Measurements from ENCODE around the gene RNASE9.

The RNASE9 gene

GRCh38 chr14:20557212-20557542, 3.7 kb downstream of the RNASE9 start:
- TF ChIP-seq POLR2A (IDR thresholded peaks at IDR 0.05; ENCODE audit: low read depth, low read length) (no peak), POU2F2 (IDR thresholded peaks at IDR 0.05; ENCODE audit: low read depth, low read length) (no peak), SPI1 (IDR thresholded peaks at IDR 0.05; ENCODE audit: low read depth, low read length) (no peak), TAF1 (IDR thresholded peaks at IDR 0.05; ENCODE audit: low read depth, low read length) (no peak), PAX5 (IDR thresholded peaks at IDR 0.05; ENCODE audit: insufficient read depth, low read length, severe bottlenecking) (no peak), POLR2AphosphoS5 (IDR thresholded peaks at IDR 0.05; ENCODE audit: low read depth, low read length) (no peak)
- DNase-seq (ENCODE audit: insufficient read length, low spot score) (no peak), FAIRE-seq (no peak)

GRCh38 chr14:20556500-20557211, 4.2 kb downstream of the RNASE9 start:
- DNase-seq (ENCODE audit: insufficient read length, low spot score) (no peak), FAIRE-seq (no peak)
- TF ChIP-seq TAF1 (IDR thresholded peaks at IDR 0.05; ENCODE audit: low read depth, low read length) (no peak), PAX5 (IDR thresholded peaks at IDR 0.05; ENCODE audit: insufficient read depth, low read length, severe bottlenecking) (no peak), POLR2AphosphoS5 (IDR thresholded peaks at IDR 0.05; ENCODE audit: low read depth, low read length) (no peak), POLR2A (IDR thresholded peaks at IDR 0.05; ENCODE audit: low read depth, low read length) (no peak), POU2F2 (IDR thresholded peaks at IDR 0.05; ENCODE audit: low read depth, low read length) (no peak), SPI1 (IDR thresholded peaks at IDR 0.05; ENCODE audit: low read depth, low read length) (no peak)

- DNase-seq (ENCODE audit: insufficient read length, low spot score), result no peak
- no peak for TF ChIP-seq TAF1 (IDR thresholded peaks at IDR 0.05; ENCODE audit: low read depth, low read length)
- TF ChIP-seq POLR2A (IDR thresholded peaks at IDR 0.05; ENCODE audit: low read depth, low read length), result no peak
- no peak for TF ChIP-seq POLR2AphosphoS5 (IDR thresholded peaks at IDR 0.05; ENCODE audit: low read depth, low read length)
- no peak for TF ChIP-seq POU2F2 (IDR thresholded peaks at IDR 0.05; ENCODE audit: low read depth, low read length)
- no peak for TF ChIP-seq PAX5 (IDR thresholded peaks at IDR 0.05; ENCODE audit: insufficient read depth, low read length, severe bottlenecking)
- no peak for TF ChIP-seq SPI1 (IDR thresholded peaks at IDR 0.05; ENCODE audit: low read depth, low read length)
- no peak for FAIRE-seq
Observed at GRCh38 chr14:20555845-20556244, 5.0 kb downstream of the RNASE9 start.

- no peak for FAIRE-seq
- no peak for TF ChIP-seq POLR2AphosphoS5 (IDR thresholded peaks at IDR 0.05; ENCODE audit: low read depth, low read length)
- no peak for TF ChIP-seq POLR2A (IDR thresholded peaks at IDR 0.05; ENCODE audit: low read depth, low read length)
- no peak for TF ChIP-seq POU2F2 (IDR thresholded peaks at IDR 0.05; ENCODE audit: low read depth, low read length)
- TF ChIP-seq TAF1 (IDR thresholded peaks at IDR 0.05; ENCODE audit: low read depth, low read length), result no peak
- no peak for TF ChIP-seq SPI1 (IDR thresholded peaks at IDR 0.05; ENCODE audit: low read depth, low read length)
- TF ChIP-seq PAX5 (IDR thresholded peaks at IDR 0.05; ENCODE audit: insufficient read depth, low read length, severe bottlenecking), result no peak
- DNase-seq (ENCODE audit: insufficient read length, low spot score), result no peak
Observed at GRCh38 chr14:20553024-20553423, 7.8 kb downstream of the RNASE9 start.

GRCh38 chr14:20551606-20552005, 9.2 kb downstream of the RNASE9 start:
- DNase-seq (ENCODE audit: insufficient read length, low spot score) (no peak), FAIRE-seq (no peak)
- TF ChIP-seq TAF1 (IDR thresholded peaks at IDR 0.05; ENCODE audit: low read depth, low read length) (no peak), POLR2AphosphoS5 (IDR thresholded peaks at IDR 0.05; ENCODE audit: low read depth, low read length) (no peak), SPI1 (IDR thresholded peaks at IDR 0.05; ENCODE audit: low read depth, low read length) (no peak), PAX5 (IDR thresholded peaks at IDR 0.05; ENCODE audit: insufficient read depth, low read length, severe bottlenecking) (no peak), POLR2A (IDR thresholded peaks at IDR 0.05; ENCODE audit: low read depth, low read length) (no peak), POU2F2 (IDR thresholded peaks at IDR 0.05; ENCODE audit: low read depth, low read length) (no peak)

- no peak for TF ChIP-seq POLR2AphosphoS5 (IDR thresholded peaks at IDR 0.05; ENCODE audit: low read depth, low read length)
- no peak for TF ChIP-seq SPI1 (IDR thresholded peaks at IDR 0.05; ENCODE audit: low read depth, low read length)
- no peak for TF ChIP-seq POU2F2 (IDR thresholded peaks at IDR 0.05; ENCODE audit: low read depth, low read length)
- TF ChIP-seq TAF1 (IDR thresholded peaks at IDR 0.05; ENCODE audit: low read depth, low read length), result no peak
- TF ChIP-seq POLR2A (IDR thresholded peaks at IDR 0.05; ENCODE audit: low read depth, low read length), result no peak
- no peak for TF ChIP-seq PAX5 (IDR thresholded peaks at IDR 0.05; ENCODE audit: insufficient read depth, low read length, severe bottlenecking)
- no peak for FAIRE-seq
- DNase-seq (ENCODE audit: insufficient read length, low spot score), result no peak
Observed at GRCh38 chr14:20550926-20551325, 9.9 kb downstream of the RNASE9 start.

- no peak for TF ChIP-seq POU2F2 (IDR thresholded peaks at IDR 0.05; ENCODE audit: low read depth, low read length)
- no peak for TF ChIP-seq POLR2A (IDR thresholded peaks at IDR 0.05; ENCODE audit: low read depth, low read length)
- no peak for TF ChIP-seq TAF1 (IDR thresholded peaks at IDR 0.05; ENCODE audit: low read depth, low read length)
- no peak for TF ChIP-seq SPI1 (IDR thresholded peaks at IDR 0.05; ENCODE audit: low read depth, low read length)
- no peak for TF ChIP-seq POLR2AphosphoS5 (IDR thresholded peaks at IDR 0.05; ENCODE audit: low read depth, low read length)
- no peak for TF ChIP-seq PAX5 (IDR thresholded peaks at IDR 0.05; ENCODE audit: insufficient read depth, low read length, severe bottlenecking)
- DNase-seq (ENCODE audit: insufficient read length, low spot score) (no peak), FAIRE-seq (no peak)
Observed at GRCh38 chr14:20548414-20549158, 12.3 kb downstream of the RNASE9 start.

- DNase-seq (ENCODE audit: insufficient read length, low spot score) (no peak), FAIRE-seq (no peak)
- TF ChIP-seq PAX5 (IDR thresholded peaks at IDR 0.05; ENCODE audit: insufficient read depth, low read length, severe bottlenecking) (no peak), TAF1 (IDR thresholded peaks at IDR 0.05; ENCODE audit: low read depth, low read length) (no peak), POLR2AphosphoS5 (IDR thresholded peaks at IDR 0.05; ENCODE audit: low read depth, low read length) (no peak), POLR2A (IDR thresholded peaks at IDR 0.05; ENCODE audit: low read depth, low read length) (no peak), POU2F2 (IDR thresholded peaks at IDR 0.05; ENCODE audit: low read depth, low read length) (no peak), SPI1 (IDR thresholded peaks at IDR 0.05; ENCODE audit: low read depth, low read length) (no peak)
Observed at GRCh38 chr14:20546877-20547276, 14.0 kb downstream of the RNASE9 start.

- TF ChIP-seq POLR2A (IDR thresholded peaks at IDR 0.05; ENCODE audit: low read depth, low read length) (no peak), POLR2AphosphoS5 (IDR thresholded peaks at IDR 0.05; ENCODE audit: low read depth, low read length) (no peak), PAX5 (IDR thresholded peaks at IDR 0.05; ENCODE audit: insufficient read depth, low read length, severe bottlenecking) (no peak), POU2F2 (IDR thresholded peaks at IDR 0.05; ENCODE audit: low read depth, low read length) (no peak), TAF1 (IDR thresholded peaks at IDR 0.05; ENCODE audit: low read depth, low read length) (no peak), SPI1 (IDR thresholded peaks at IDR 0.05; ENCODE audit: low read depth, low read length) (no peak)
- no peak for FAIRE-seq
Observed at GRCh38 chr14:20539906-20540305, 20.9 kb downstream of the RNASE9 start.

More at GRCh38 chr14:20539906-20540305, 20.9 kb downstream of the RNASE9 start:
- no peak for DNase-seq (ENCODE audit: insufficient read length, low spot score)

All from GM12891 (cell line).